Endodermal cell (in vitro differentiated cells): Measurements from ENCODE around the gene ANKRD1. TPM values are rescaled to one million over a fixed set of nuclear protein-coding genes. Genes with fewer than 3 reads are reported as not detected.

ENCODE experiments used
- DNase-seq: peaks from one replicate; pipeline ENCODE4 v3.0.0-alpha.2; 2017
- H3K27ac ChIP-seq: 2 replicates; pipeline ENCODE4 v1.5.1; 2013; ENCODE audit warnings: mild to moderate bottlenecking, low read depth, low read length, moderate library complexity
- H3K27me3 ChIP-seq: 2 replicates; pipeline ENCODE4 v1.6.1; 2013; ENCODE audit warnings: mild to moderate bottlenecking, low read length, moderate library complexity; ENCODE audit not compliant: insufficient read depth, control insufficient read depth, poor library complexity, severe bottlenecking
- H3K36me3 ChIP-seq: 2 replicates; pipeline ENCODE4 v1.7.0; 2013; ENCODE audit warnings: mild to moderate bottlenecking, low read length, moderate library complexity; ENCODE audit not compliant: control insufficient read depth, insufficient read depth
- H3K4me1 ChIP-seq: one replicate; pipeline ENCODE4 v1.7.0; 2013; ENCODE audit warnings: low read length; ENCODE audit not compliant: control insufficient read depth, insufficient read depth
- H3K4me3 ChIP-seq: 2 replicates; pipeline ENCODE4 v1.5.1; 2013; ENCODE audit warnings: mild to moderate bottlenecking, low read length, moderate library complexity
- H3K9ac ChIP-seq: 2 replicates; pipeline ENCODE4 v1.6.1; 2013; ENCODE audit warnings: mild to moderate bottlenecking, low read length, moderate library complexity; ENCODE audit not compliant: poor library complexity, severe bottlenecking; ENCODE audit errors: extremely low read depth
- H3K9me3 ChIP-seq: 2 replicates; pipeline ENCODE4 v1.6.1; 2013; ENCODE audit warnings: mild to moderate bottlenecking, low read length, moderate library complexity; ENCODE audit not compliant: control insufficient read depth
- H3K27ac Mint-ChIP-seq: 2 replicates; pipeline ENCODE4 v1.8.0; 2020; ENCODE audit warnings: mixed read lengths
- H3K27me3 Mint-ChIP-seq: 2 replicates; pipeline ENCODE4 v1.8.0; 2021; ENCODE audit warnings: mild to moderate bottlenecking, mixed read lengths; ENCODE audit not compliant: insufficient read depth
- H3K36me3 Mint-ChIP-seq: 2 replicates; pipeline ENCODE4 v1.8.0; 2020; ENCODE audit warnings: low read depth, mixed read lengths
- H3K4me1 Mint-ChIP-seq: 2 replicates; pipeline ENCODE4 v1.8.0; 2020; ENCODE audit warnings: mixed read lengths
- H3K4me3 Mint-ChIP-seq: 2 replicates; pipeline ENCODE4 v1.8.0; 2020; ENCODE audit warnings: mild to moderate bottlenecking, moderate library complexity, mixed read lengths
- H3K9me3 Mint-ChIP-seq: 2 replicates; pipeline ENCODE4 v1.8.0; 2020; ENCODE audit warnings: mild to moderate bottlenecking, mixed read lengths
- CTCF ChIP-seq: fragments of 200-600 bp; sonication (generic); conservative IDR thresholded peaks from 2 replicates; pipeline ENCODE4 v1.5.0; 2021; ENCODE audit warnings: antibody characterized with exemption, mild to moderate bottlenecking
- WGBS, 2 experiments: methylation state at CpG; one replicate each; pipeline versions ENCODE4 v1.1.5 to v1.1.7; 2013; ENCODE audit warnings: missing lambda C conversion rate in 2 of 2, mixed read lengths in 1 of 2; ENCODE audit not compliant: insufficient coverage in 1 of 2, insufficient read length in 1 of 2; 5-methylcytosine and 5-hydroxymethylcytosine counted together
- total RNA-seq, 2 donors: library from RNA; stranded (reverse); fragmentation: NEBNext Ultra II Directional in 1 of 2; extraction: Animal tissue kit (Norgen Biotek cat#: 25700) in 1 of 2; gene quantifications; 2 replicates in 1 of 2; 3 replicates in 1 of 2; pipeline ENCODE4 v1.2.1, GENCODE V29; 2021

Gene ANKRD1
- total RNA-seq, 2 donors from 2014 or later: 19.6 to 42.6 TPM

GRCh38 chr10:90917238-90917967 lies 3.5 kb downstream of the ANKRD1 start:
- Mint-ChIP-seq H3K27ac (no peak overlapping the region), H3K4me1 (peaks cover 47% of the 10 kb centered on the region), H3K27me3 (peaks cover 95% of the 10 kb centered on the region), H3K9me3 (no peaks in the 10 kb centered on the region), H3K4me3 (no peak overlapping the region), H3K36me3 (peaks cover 9% of the 10 kb centered on the region)
- H3K27ac ChIP-seq: no peak overlapping the region
- peaks cover 9% of the 10 kb centered on the region for H3K4me1 ChIP-seq
- TF ChIP-seq CTCF: no peak
- no peaks in the 10 kb centered on the region for H3K27me3 ChIP-seq
- peak overlapping the region; percentile 86 for H3K4me3 ChIP-seq
- DNase-seq: no peak
- WGBS, 2 experiments: 84 to 87% methylated on average over 4 to 7 of the region's 8 CpGs
- no peaks in the 10 kb centered on the region for H3K9me3 ChIP-seq
- peaks cover 69% of the 10 kb centered on the region for H3K36me3 ChIP-seq
- peak overlapping the region; percentile 89 for H3K9ac ChIP-seq

GRCh38 chr10:90916392-90917237 lies 4.3 kb downstream of the ANKRD1 start:
- Histone ChIP-seq H3K4me1 (peaks cover 9% of the 10 kb centered on the region), H3K27me3 (no peaks in the 10 kb centered on the region), H3K9me3 (no peaks in the 10 kb centered on the region), H3K27ac (no peak overlapping the region), H3K4me3 (peak overlapping the region; percentile 86), H3K36me3 (peaks cover 75% of the 10 kb centered on the region), H3K9ac (peak overlapping the region; percentile 6)
- DNase-seq: no peak
- no peaks in the 10 kb centered on the region for H3K9me3 Mint-ChIP-seq
- no peak overlapping the region for H3K27ac Mint-ChIP-seq
- WGBS, 2 experiments: 95% methylated on average over 3 to 6 of the region's 6 CpGs
- peaks cover 9% of the 10 kb centered on the region for H3K36me3 Mint-ChIP-seq
- H3K4me1 Mint-ChIP-seq: peaks cover 47% of the 10 kb centered on the region
- H3K27me3 Mint-ChIP-seq: peaks cover 94% of the 10 kb centered on the region
- TF ChIP-seq CTCF: no peak
- no peak overlapping the region for H3K4me3 Mint-ChIP-seq

GRCh38 chr10:90915766-90916075 lies 5.2 kb downstream of the ANKRD1 start:
- peaks cover 75% of the 10 kb centered on the region for H3K36me3 ChIP-seq
- H3K27ac Mint-ChIP-seq: no peak overlapping the region
- peaks cover 9% of the 10 kb centered on the region for H3K36me3 Mint-ChIP-seq

More at GRCh38 chr10:90915766-90916075, 5.2 kb downstream of the ANKRD1 start:
- Histone ChIP-seq H3K4me1 (peaks cover 9% of the 10 kb centered on the region), H3K9me3 (no peaks in the 10 kb centered on the region), H3K27ac (no peak overlapping the region), H3K27me3 (no peaks in the 10 kb centered on the region), H3K9ac (no peak overlapping the region), H3K4me3 (no peak overlapping the region)
- peaks cover 91% of the 10 kb centered on the region for H3K27me3 Mint-ChIP-seq
- no peak for TF ChIP-seq CTCF
- WGBS, 2 experiments: 98 to 100% methylated on average over 7 to 9 of the region's 11 CpGs
- H3K4me3 Mint-ChIP-seq: no peak overlapping the region
- H3K9me3 Mint-ChIP-seq: no peaks in the 10 kb centered on the region
- H3K4me1 Mint-ChIP-seq: peaks cover 38% of the 10 kb centered on the region
- DNase-seq: no peak
